Thyroid gland (tissue), 4 donors: ENCODE measurements around the gene LGR4. TPM values are rescaled to one million over a fixed set of nuclear protein-coding genes. Genes with fewer than 3 reads are reported as not detected.

Experiments used
- DNase-seq, 2 donors: peaks; one replicate each; pipeline ENCODE4 v3.0.0-alpha.2; 2019
- H3K27ac ChIP-seq, 3 donors: fragments of 200-600 bp; sonication (generic); 1 replicate in 2 of 3; 2 replicates in 1 of 3; pipeline ENCODE4 v1.5.1; 2016 to 2019; ENCODE audit warnings: mild to moderate bottlenecking in 1 of 3, moderate library complexity in 1 of 3
- H3K27me3 ChIP-seq: fragments of 200-600 bp; sonication (generic); one replicate; pipeline ENCODE4 v1.5.1; 2019
- H3K36me3 ChIP-seq, 2 donors: fragments of 200-600 bp; sonication (generic); one replicate each; pipeline ENCODE4 v1.5.1; 2016 to 2019
- H3K4me1 ChIP-seq, 2 donors: fragments of 200-600 bp; sonication (generic); one replicate each; pipeline ENCODE4 v1.5.1; 2017 to 2019
- H3K4me3 ChIP-seq, 3 donors: fragments of 200-600 bp; sonication (generic); replicated peaks in 1 of 3; 1 replicate in 2 of 3; 2 replicates in 1 of 3; pipeline ENCODE4 v1.5.1; 2016; ENCODE audit warnings: mild to moderate bottlenecking in 1 of 3
- H3K9me3 ChIP-seq: fragments of 200-600 bp; sonication (generic); one replicate; pipeline ENCODE4 v1.5.1; 2017
- POLR2A ChIP-seq, 2 donors: fragments of 450-650 bp; IDR thresholded peaks; one replicate each; pipeline ENCODE4 v1.6.1; 2017; ENCODE audit warnings: antibody characterized with exemption in 2 of 2, mild to moderate bottlenecking in 2 of 2, moderate library complexity in 1 of 2
- WGBS, 2 donors: methylation state at CpG; one replicate each; pipeline ENCODE4 v1.1.5; 2017; 5-methylcytosine and 5-hydroxymethylcytosine counted together
- intact Hi-C: fragments of 100-400 bp; cut with DNase I; formaldehyde crosslinking; loops from one replicate; pipeline ENCODE4 v1.15.1; 2023
- total RNA-seq, 4 donors: library from RNA; depleted of rRNA; stranded (reverse); fragments of >200 nt; gene quantifications; one replicate each; pipeline ENCODE4 v1.2.3, GENCODE V29; 2016
- TF ChIP-seq, protein P1 (sequence below), 6 experiments: fragments of 200-600 bp in 3 of 6; fragments of 450-650 bp in 3 of 6; sonication (generic) in 3 of 6; IDR thresholded peaks; one replicate each; pipeline ENCODE4 v1.5.1; 2016 to 2019; ENCODE audit warnings: antibody characterized with exemption in 6 of 6, mild to moderate bottlenecking in 2 of 6, inconsistent platforms in 1 of 6, moderate library complexity in 1 of 6

The LGR4 gene
- total RNA-seq, 4 donors from 2014 or later: 40.8 to 62.1 (median 50.2) TPM

- no peak for DNase-seq
- Histone ChIP-seq H3K36me3 (no peaks in the 10 kb centered on the region), H3K27ac (no peak overlapping the region), H3K9me3 (no peaks in the 10 kb centered on the region), H3K4me1 (no peaks in the 10 kb centered on the region), H3K27me3 (no peaks in the 10 kb centered on the region), H3K4me3 (no peak overlapping the region)
- 92 to 97% methylated on average over 4 of the region's 4 CpGs for WGBS, 2 donors
- TF ChIP-seq, protein P1, sequence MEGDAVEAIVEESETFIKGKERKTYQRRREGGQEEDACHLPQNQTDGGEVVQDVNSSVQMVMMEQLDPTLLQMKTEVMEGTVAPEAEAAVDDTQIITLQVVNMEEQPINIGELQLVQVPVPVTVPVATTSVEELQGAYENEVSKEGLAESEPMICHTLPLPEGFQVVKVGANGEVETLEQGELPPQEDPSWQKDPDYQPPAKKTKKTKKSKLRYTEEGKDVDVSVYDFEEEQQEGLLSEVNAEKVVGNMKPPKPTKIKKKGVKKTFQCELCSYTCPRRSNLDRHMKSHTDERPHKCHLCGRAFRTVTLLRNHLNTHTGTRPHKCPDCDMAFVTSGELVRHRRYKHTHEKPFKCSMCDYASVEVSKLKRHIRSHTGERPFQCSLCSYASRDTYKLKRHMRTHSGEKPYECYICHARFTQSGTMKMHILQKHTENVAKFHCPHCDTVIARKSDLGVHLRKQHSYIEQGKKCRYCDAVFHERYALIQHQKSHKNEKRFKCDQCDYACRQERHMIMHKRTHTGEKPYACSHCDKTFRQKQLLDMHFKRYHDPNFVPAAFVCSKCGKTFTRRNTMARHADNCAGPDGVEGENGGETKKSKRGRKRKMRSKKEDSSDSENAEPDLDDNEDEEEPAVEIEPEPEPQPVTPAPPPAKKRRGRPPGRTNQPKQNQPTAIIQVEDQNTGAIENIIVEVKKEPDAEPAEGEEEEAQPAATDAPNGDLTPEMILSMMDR (IDR thresholded peaks at IDR 0.05): no peak
- TF ChIP-seq POLR2A (IDR thresholded peaks at IDR 0.05): no peak
- intact Hi-C loops: no loop called here
Observed at GRCh38 chr11:27514076-27514475, 41.5 kb upstream of the LGR4 start.

DNA sequence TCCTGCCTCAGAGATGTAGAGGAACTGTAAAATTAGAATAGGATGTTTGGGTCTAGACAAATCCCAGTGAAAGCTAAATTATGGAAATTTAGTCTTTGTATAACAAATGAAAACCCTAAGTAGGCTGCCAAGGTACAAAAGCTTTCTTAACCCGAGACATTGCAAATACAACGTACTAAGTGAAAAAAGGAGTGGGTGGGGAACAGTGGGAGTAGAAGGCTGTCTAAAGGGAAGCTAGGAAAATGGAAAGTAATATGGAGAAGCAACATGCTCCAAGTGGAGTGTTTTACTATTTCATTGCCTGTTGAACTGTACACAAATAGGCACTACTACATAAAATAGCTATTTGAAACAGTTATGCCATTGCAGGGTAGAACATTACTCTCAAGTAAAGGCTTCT lies 40.8 kb upstream of the LGR4 start:
- 81 to 92% methylated on average over 2 of the region's 2 CpGs for WGBS, 2 donors
- Histone ChIP-seq H3K27me3 (no peaks in the 10 kb centered on the region), H3K4me3 (no peak overlapping the region), H3K9me3 (no peaks in the 10 kb centered on the region), H3K4me1 (no peaks in the 10 kb centered on the region), H3K36me3 (no peaks in the 10 kb centered on the region), H3K27ac (no peak overlapping the region)
- intact Hi-C loops: no loop called here
- TF ChIP-seq POLR2A (IDR thresholded peaks at IDR 0.05): no peak
- TF ChIP-seq, protein P1 (IDR thresholded peaks at IDR 0.05): no peak
- DNase-seq: no peak

GRCh38 chr11:27512238-27512637 lies 39.6 kb upstream of the LGR4 start:
- Histone ChIP-seq H3K27me3 (no peaks in the 10 kb centered on the region), H3K4me1 (peaks cover 3 to 7% of the 10 kb centered on the region in 2 donors), H3K27ac (no peak overlapping the region), H3K4me3 (no peak overlapping the region), H3K36me3 (no peaks in the 10 kb centered on the region), H3K9me3 (no peaks in the 10 kb centered on the region)
- 92% methylated on average over 3 of the region's 3 CpGs for WGBS, 2 donors
- intact Hi-C loops: no loop called here
- TF ChIP-seq, protein P1 (IDR thresholded peaks at IDR 0.05): no peak
- no peak for TF ChIP-seq POLR2A (IDR thresholded peaks at IDR 0.05)
- DNase-seq: no peak

- H3K9me3 ChIP-seq: no peaks in the 10 kb centered on the region
- intact Hi-C loops: no loop called here
- TF ChIP-seq, protein P1 (IDR thresholded peaks at IDR 0.05): no peak
- TF ChIP-seq POLR2A (IDR thresholded peaks at IDR 0.05): no peak
- no peaks in the 10 kb centered on the region for H3K27me3 ChIP-seq
- no peaks in the 10 kb centered on the region for H3K36me3 ChIP-seq
- no peak overlapping the region for H3K27ac ChIP-seq
- peaks cover 14 to 16% of the 10 kb centered on the region in 2 donors for H3K4me1 ChIP-seq
- H3K4me3 ChIP-seq: no peak overlapping the region
- no peak for DNase-seq
- WGBS, 2 donors: 94 to 97% methylated on average over 4 of the region's 4 CpGs
Observed at GRCh38 chr11:27509908-27510307, 37.3 kb upstream of the LGR4 start.

DNA sequence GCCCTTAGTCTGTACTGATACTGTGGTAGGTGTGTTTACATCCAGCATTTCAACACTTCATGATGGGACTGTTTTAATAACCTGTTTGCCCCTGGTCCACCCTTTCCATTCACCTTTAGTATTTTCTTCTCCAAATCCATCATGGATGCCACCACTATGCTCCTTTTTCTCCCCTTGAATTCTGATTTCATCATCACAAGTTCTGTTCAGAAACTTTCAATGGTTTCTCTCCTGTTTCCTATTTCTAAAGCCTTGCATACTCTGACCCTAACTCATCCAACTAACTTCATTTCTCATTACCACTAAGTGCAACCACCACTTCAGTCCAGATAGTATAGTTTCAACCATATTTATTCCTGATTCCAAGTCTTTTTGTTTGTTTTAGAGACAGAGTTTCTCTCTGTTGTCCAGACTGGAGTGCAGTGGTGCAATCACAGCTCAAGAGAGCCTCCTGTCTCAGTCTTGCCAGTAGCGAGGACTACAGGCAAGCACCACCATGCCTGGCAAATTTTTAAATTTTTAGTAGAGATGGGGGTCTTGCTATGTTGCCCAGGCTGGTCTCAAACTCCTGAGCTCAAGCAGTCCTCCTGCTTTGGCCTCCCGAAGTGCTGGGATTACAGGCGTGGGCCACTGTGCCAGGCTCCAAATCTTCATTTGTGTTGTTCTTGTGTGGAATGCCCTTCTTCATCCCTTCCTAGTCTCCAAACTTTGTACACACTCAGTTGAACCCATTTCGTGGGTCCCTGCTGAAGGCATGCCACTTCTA lies 35.1 kb upstream of the LGR4 start:
- peak overlapping the region in 1 of 3 donors; percentile 84 for H3K27ac ChIP-seq
- peaks cover 14 to 22% of the 10 kb centered on the region in 2 donors for H3K4me1 ChIP-seq
- DNase-seq: no peak
- 91 to 93% methylated on average over 4 of the region's 4 CpGs for WGBS, 2 donors
- H3K27me3 ChIP-seq: no peaks in the 10 kb centered on the region
- TF ChIP-seq, protein P1 (IDR thresholded peaks at IDR 0.05): no peak
- TF ChIP-seq POLR2A (IDR thresholded peaks at IDR 0.05): no peak
- H3K9me3 ChIP-seq: no peaks in the 10 kb centered on the region
- intact Hi-C loops: no loop called here
- no peak overlapping the region for H3K4me3 ChIP-seq
- no peaks in the 10 kb centered on the region for H3K36me3 ChIP-seq
